HEK293 (cell line): ENCODE results near the gene TTC39A.

Source experiments
- KLF10 ChIP-seq: fragments of 450-650 bp; IDR thresholded peaks from 2 replicates; pipeline ENCODE4 v1.5.1; 2018; ENCODE audit warnings: missing biosample characterization, mild to moderate bottlenecking, missing genetic modification characterization
- KLF7 ChIP-seq: fragments of 450-650 bp; formaldehyde crosslinking; IDR thresholded peaks from 2 replicates; pipeline ENCODE4 v1.5.1; 2016; ENCODE audit warnings: missing biosample characterization, missing genetic modification characterization, borderline replicate concordance
- TRIM28 ChIP-seq: IDR thresholded peaks from 2 replicates; pipeline ENCODE4 v1.6.1; 2011; ENCODE audit warnings: low read length, control low read depth, borderline replicate concordance
- YY1 ChIP-seq: fragments of 450-650 bp; formaldehyde crosslinking; IDR thresholded peaks from 2 replicates; pipeline ENCODE4 v1.5.1; 2018; ENCODE audit warnings: missing biosample characterization, missing genetic modification characterization
- ZNF549 ChIP-seq: fragments of 450-650 bp; IDR thresholded peaks from 2 replicates; pipeline ENCODE4 v1.5.1; 2018; ENCODE audit warnings: missing biosample characterization, missing genetic modification characterization, mild to moderate bottlenecking, inconsistent platforms, moderate library complexity
- ZNF596 ChIP-seq: fragments of 450-650 bp; IDR thresholded peaks from 2 replicates; pipeline ENCODE4 v1.5.0; 2018; ENCODE audit warnings: missing biosample characterization, mild to moderate bottlenecking, missing genetic modification characterization, moderate library complexity
- ZNF76 ChIP-seq: fragments of 450-650 bp; formaldehyde crosslinking; IDR thresholded peaks from 2 replicates; pipeline ENCODE4; 2016; ENCODE audit warnings: low read depth, missing biosample characterization, missing genetic modification characterization, borderline replicate concordance
- TF ChIP-seq, protein P1 (sequence below): fragments of 450-650 bp; formaldehyde crosslinking; IDR thresholded peaks from 2 replicates; pipeline ENCODE4 v1.5.1; 2016; ENCODE audit warnings: missing biosample characterization, missing genetic modification characterization
- TF ChIP-seq, protein P2 (sequence below): fragments of 450-650 bp; formaldehyde crosslinking; IDR thresholded peaks from 2 replicates; pipeline ENCODE4 v1.5.1; 2016; ENCODE audit warnings: missing biosample characterization, missing genetic modification characterization, low read depth
- TF ChIP-seq, protein P3 (sequence below): fragments of 450-650 bp; IDR thresholded peaks from 2 replicates; pipeline ENCODE4 v1.5.1; 2018; ENCODE audit warnings: missing biosample characterization, mild to moderate bottlenecking, missing genetic modification characterization

DNA sequence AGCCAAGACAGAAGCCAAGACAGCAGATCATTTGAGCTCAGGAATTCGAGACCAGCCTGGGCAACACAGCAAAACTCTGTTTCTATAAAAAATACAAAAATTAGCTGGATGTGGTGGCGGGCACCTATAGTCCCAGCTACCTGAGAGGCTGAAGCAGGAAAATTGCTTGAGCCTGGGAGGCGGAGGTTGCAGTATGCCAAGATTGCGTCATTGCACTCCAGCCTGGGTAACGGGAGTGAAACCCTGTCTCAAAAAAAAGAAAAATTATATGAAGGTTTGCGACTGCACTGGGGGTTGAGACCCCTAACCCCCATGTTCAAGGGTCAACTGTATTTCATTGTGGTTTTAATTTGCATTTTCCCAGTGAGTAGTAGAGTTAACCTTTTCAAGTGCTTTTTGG is 78.0 kb downstream of the TTC39A start:
- no peak for TF ChIP-seq YY1
- TF ChIP-seq, protein P1, sequence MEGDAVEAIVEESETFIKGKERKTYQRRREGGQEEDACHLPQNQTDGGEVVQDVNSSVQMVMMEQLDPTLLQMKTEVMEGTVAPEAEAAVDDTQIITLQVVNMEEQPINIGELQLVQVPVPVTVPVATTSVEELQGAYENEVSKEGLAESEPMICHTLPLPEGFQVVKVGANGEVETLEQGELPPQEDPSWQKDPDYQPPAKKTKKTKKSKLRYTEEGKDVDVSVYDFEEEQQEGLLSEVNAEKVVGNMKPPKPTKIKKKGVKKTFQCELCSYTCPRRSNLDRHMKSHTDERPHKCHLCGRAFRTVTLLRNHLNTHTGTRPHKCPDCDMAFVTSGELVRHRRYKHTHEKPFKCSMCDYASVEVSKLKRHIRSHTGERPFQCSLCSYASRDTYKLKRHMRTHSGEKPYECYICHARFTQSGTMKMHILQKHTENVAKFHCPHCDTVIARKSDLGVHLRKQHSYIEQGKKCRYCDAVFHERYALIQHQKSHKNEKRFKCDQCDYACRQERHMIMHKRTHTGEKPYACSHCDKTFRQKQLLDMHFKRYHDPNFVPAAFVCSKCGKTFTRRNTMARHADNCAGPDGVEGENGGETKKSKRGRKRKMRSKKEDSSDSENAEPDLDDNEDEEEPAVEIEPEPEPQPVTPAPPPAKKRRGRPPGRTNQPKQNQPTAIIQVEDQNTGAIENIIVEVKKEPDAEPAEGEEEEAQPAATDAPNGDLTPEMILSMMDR (tag by site-specific recombination), result no peak
- TF ChIP-seq TRIM28, result no peak
- TF ChIP-seq ZNF76 (tag by site-specific recombination), result no peak
- TF ChIP-seq, protein P2, sequence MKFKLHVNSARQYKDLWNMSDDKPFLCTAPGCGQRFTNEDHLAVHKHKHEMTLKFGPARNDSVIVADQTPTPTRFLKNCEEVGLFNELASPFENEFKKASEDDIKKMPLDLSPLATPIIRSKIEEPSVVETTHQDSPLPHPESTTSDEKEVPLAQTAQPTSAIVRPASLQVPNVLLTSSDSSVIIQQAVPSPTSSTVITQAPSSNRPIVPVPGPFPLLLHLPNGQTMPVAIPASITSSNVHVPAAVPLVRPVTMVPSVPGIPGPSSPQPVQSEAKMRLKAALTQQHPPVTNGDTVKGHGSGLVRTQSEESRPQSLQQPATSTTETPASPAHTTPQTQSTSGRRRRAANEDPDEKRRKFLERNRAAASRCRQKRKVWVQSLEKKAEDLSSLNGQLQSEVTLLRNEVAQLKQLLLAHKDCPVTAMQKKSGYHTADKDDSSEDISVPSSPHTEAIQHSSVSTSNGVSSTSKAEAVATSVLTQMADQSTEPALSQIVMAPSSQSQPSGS (tag by site-specific recombination), result no peak
- TF ChIP-seq KLF10 (tag by site-specific recombination), result no peak
- TF ChIP-seq KLF7 (tag by site-specific recombination), result no peak
- TF ChIP-seq, protein P3, sequence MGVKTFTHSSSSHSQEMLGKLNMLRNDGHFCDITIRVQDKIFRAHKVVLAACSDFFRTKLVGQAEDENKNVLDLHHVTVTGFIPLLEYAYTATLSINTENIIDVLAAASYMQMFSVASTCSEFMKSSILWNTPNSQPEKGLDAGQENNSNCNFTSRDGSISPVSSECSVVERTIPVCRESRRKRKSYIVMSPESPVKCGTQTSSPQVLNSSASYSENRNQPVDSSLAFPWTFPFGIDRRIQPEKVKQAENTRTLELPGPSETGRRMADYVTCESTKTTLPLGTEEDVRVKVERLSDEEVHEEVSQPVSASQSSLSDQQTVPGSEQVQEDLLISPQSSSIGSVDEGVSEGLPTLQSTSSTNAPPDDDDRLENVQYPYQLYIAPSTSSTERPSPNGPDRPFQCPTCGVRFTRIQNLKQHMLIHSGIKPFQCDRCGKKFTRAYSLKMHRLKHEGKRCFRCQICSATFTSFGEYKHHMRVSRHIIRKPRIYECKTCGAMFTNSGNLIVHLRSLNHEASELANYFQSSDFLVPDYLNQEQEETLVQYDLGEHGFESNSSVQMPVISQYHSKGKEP (tag by site-specific recombination), result no peak
- TF ChIP-seq ZNF596 (tag by site-specific recombination), result no peak
- TF ChIP-seq ZNF549, result no peak
